GM12874 (cell line): Measurements from ENCODE around the gene JPT1.

Experiments
- CTCF ChIP-seq: IDR thresholded peaks from 2 replicates; pipeline ENCODE4 v1.5.1; 2011; ENCODE audit warnings: low read depth, mild to moderate bottlenecking, control low read depth, low read length, moderate library complexity; ENCODE audit not compliant: insufficient read depth

The JPT1 gene

GRCh38 chr17:75109407-75110233 lies 44.7 kb downstream of the JPT1 start, which contains the start of gene ARMC7:
Gene ARMC7 (plus strand): TSS chr17:75109969. CDS start chr17:75110289, 320 bp downstream.
- no peak for TF ChIP-seq CTCF

GRCh38 chr17:75109046-75109406 lies 45.3 kb downstream of the JPT1 start:
- TF ChIP-seq CTCF: no peak

- no peak for TF ChIP-seq CTCF
Measured at GRCh38 chr17:75108193-75108592, 46.1 kb downstream of the JPT1 start.

GRCh38 chr17:75105126-75106080 lies 48.9 kb downstream of the JPT1 start:
- peak; percentile 78 for TF ChIP-seq CTCF

GRCh38 chr17:75103601-75104554 lies 50.4 kb downstream of the JPT1 start:
- TF ChIP-seq CTCF: no peak

GRCh38 chr17:75102385-75102821 lies 51.9 kb downstream of the JPT1 start:
- TF ChIP-seq CTCF: no peak
